ENCODE results near the gene HNF1A. TPM values are rescaled to one million over a fixed set of nuclear protein-coding genes. Genes with fewer than 3 reads are reported as not detected.

HNF1A gene
- total and polyA plus RNA-seq, 2 of the 13 experiments (the other 11 are each of a cell fraction or from before 2014, with no cell fraction given), result 13.4 to 34.7 TPM

DNA sequence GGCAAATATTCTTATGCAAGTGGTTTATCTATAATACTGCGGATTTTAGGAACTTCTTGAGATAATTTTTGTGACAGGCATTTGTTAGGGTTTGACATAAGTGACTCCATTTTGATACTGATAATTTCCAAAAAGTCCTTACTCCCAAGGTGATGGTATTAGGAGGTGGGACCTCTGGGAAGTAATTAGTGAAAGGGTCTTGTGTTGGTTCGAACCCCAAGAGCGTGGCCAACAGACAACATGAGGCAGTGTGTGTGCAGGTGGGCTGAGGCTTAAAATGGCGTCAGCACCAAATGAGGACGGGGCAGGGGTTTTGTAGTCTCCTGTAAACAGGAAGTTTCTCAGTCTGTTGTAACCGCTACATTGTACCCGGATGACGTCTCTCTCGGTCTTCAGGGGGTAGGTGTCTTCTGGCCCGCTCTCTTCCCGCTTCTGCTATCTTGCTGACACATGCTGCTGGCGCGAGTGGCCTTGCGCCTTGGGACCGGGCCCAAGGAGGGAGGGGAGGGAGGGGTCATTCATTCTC, 39.7 kb downstream of the HNF1A start:
- Histone ChIP-seq H3K4me2 (ENCODE audit: low read depth, low read length) (peak overlapping the region; percentile 18), H3K27me3 (ENCODE audit: control insufficient read depth in 1 of 2, insufficient read depth in 2 of 2, low read length in 2 of 2) (no peaks in the 10 kb centered on the region; a peak in 1 of 5 replicates), H2AFZ (ENCODE audit: low read length) (no peak overlapping the region), H3K79me2 (ENCODE audit: insufficient read depth, low read length) (peaks cover 15% of the 10 kb centered on the region), H3K4me1 (ENCODE audit: insufficient read depth, low read length) (peaks cover 63% of the 10 kb centered on the region), H3K9me3 (ENCODE audit: low read length) (no peaks in the 10 kb centered on the region), H3K27ac (ENCODE audit: extremely low read length, insufficient read depth, low read length) (no peak overlapping the region), H4K20me1 (ENCODE audit: insufficient read depth, low read length) (no peaks in the 10 kb centered on the region; the same call in 1 of the 2 replicates), H3K9ac (ENCODE audit: insufficient read depth, low read depth, low read length) (no peak overlapping the region), H3K36me3 (replicated peaks in 1 of 2; ENCODE audit: control insufficient read depth in 1 of 2, insufficient read depth in 2 of 2, low read length in 2 of 2) (peaks cover 0 to 4% of the 10 kb centered on the region in 2 experiments; a peak in 3 of 5 replicates), H3K4me3 (replicated peaks in 1 of 3; ENCODE audit: insufficient read depth in 1 of 3, low read depth in 2 of 3, low read length in 3 of 3) (no peak overlapping the region)
- ChIA-PET CTCF (ENCODE audit: low intra/inter-chr PET ratio, low total read pairs) (no interaction called here), POLR2A (interaction anchor here (0.9 to 1.2 kb wide), 3 partner anchors 8 to 40 kb away, joined by 3 to 5 read pairs (median 3); partner anchors contain the start of gene HNF1A)
- TF ChIP-seq, protein P1, sequence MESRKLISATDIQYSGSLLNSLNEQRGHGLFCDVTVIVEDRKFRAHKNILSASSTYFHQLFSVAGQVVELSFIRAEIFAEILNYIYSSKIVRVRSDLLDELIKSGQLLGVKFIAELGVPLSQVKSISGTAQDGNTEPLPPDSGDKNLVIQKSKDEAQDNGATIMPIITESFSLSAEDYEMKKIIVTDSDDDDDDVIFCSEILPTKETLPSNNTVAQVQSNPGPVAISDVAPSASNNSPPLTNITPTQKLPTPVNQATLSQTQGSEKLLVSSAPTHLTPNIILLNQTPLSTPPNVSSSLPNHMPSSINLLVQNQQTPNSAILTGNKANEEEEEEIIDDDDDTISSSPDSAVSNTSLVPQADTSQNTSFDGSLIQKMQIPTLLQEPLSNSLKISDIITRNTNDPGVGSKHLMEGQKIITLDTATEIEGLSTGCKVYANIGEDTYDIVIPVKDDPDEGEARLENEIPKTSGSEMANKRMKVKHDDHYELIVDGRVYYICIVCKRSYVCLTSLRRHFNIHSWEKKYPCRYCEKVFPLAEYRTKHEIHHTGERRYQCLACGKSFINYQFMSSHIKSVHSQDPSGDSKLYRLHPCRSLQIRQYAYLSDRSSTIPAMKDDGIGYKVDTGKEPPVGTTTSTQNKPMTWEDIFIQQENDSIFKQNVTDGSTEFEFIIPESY (CRISPR knock-in tag; IDR thresholded peaks at IDR 0.05), result peak; percentile 70
- TF ChIP-seq ZFY (CRISPR knock-in tag; IDR thresholded peaks at IDR 0.05) (no peak), THAP11 (CRISPR knock-in tag; IDR thresholded peaks at IDR 0.05) (0 out of 2 replicates have a peak, but pooled peaks have one; percentile 11)
- FAIRE-seq (no peak), DNase-seq (ENCODE audit: low spot score) (no peak), ATAC-seq (no peak)
- intact Hi-C loops (cut with micrococcal nuclease; ENCODE audit: unreplicated experiment), result no loop called here
- no TSS peak for BruUV-seq (replicated peaks)
- WGBS (ENCODE audit: low lambda C conversion rate), result 69% methylated on average over 15 of the region's 15 CpGs
- in situ Hi-C loops (cut with HindIII; ENCODE audit: extremely low pct_ligation_motif_present, low pct_unique_long_range_greater_than_20kb), result loop anchor here (5.0 kb wide), 1 partner anchor 74 kb away; no protein-coding TSS in a partner anchor

DNA sequence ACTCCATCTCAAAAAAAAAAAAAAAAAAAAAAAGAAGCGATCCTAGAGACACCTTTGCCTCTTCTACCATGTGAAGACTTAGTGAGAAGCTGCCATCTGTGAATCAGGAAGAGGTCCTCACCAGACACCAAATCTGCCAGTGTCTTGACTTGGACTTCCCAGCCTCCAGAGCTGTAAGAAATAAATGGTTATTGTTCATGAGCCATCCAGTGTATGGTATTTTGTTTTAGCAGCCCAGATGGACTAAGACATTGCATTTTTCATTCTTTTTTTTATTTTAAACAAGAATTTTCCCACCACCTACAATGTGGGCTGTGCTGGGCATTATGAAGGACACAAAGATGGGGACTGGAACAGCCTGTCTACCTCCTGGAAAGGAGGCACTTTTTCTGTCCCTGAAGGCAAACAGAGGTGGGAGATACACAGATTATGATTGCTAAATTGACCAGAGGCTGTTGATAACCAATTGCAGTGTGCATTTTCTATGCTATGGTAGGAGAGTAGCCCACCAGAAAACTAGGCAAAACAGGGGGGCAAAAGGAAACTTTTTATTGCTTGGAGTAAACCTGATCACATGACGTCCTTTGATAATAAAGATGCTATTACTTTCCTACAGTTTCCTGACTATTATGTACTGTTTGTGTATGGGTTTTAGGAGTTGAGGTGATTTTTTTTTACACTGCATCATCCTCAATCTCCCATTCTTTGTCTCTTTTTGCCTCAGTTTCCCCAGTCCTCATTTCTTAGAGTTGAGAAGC, 40.7 kb downstream of the HNF1A start:
- Histone ChIP-seq H2AFZ (ENCODE audit: low read length) (no peak overlapping the region), H3K9me3 (ENCODE audit: low read length) (no peaks in the 10 kb centered on the region), H3K27ac (ENCODE audit: extremely low read length, insufficient read depth, low read length) (no peak overlapping the region), H4K20me1 (ENCODE audit: insufficient read depth, low read length) (no peaks in the 10 kb centered on the region; the same call in 1 of the 2 replicates), H3K4me1 (ENCODE audit: insufficient read depth, low read length) (peaks cover 73% of the 10 kb centered on the region), H3K27me3 (ENCODE audit: control insufficient read depth in 1 of 2, insufficient read depth in 2 of 2, low read length in 2 of 2) (no peaks in the 10 kb centered on the region; a peak in 1 of 5 replicates), H3K9ac (ENCODE audit: insufficient read depth, low read depth, low read length) (no peak overlapping the region), H3K4me2 (ENCODE audit: low read depth, low read length) (no peak overlapping the region), H3K36me3 (replicated peaks in 1 of 2; ENCODE audit: control insufficient read depth in 1 of 2, insufficient read depth in 2 of 2, low read length in 2 of 2) (no peaks in the 10 kb centered on the region), H3K4me3 (replicated peaks in 1 of 3; ENCODE audit: insufficient read depth in 1 of 3, low read depth in 2 of 3, low read length in 3 of 3) (no peak overlapping the region), H3K79me2 (ENCODE audit: insufficient read depth, low read length) (peaks cover 13% of the 10 kb centered on the region)
- intact Hi-C loops (cut with micrococcal nuclease; ENCODE audit: unreplicated experiment), result no loop called here
- WGBS (ENCODE audit: low lambda C conversion rate), result 67% methylated on average over 2 of the region's 2 CpGs
- DNase-seq (ENCODE audit: low spot score) (no peak), ATAC-seq (no peak), FAIRE-seq (no peak)
- ChIA-PET POLR2A (interaction anchor here (0.9 kb wide), 1 partner anchor 38 kb away, joined by 3 read pairs; no protein-coding TSS in a partner anchor), CTCF (ENCODE audit: low intra/inter-chr PET ratio, low total read pairs) (no interaction called here)
- no TSS peak for BruUV-seq (replicated peaks)
- in situ Hi-C loops (cut with HindIII; ENCODE audit: extremely low pct_ligation_motif_present, low pct_unique_long_range_greater_than_20kb), result loop anchor here (5.0 kb wide), 1 partner anchor 73 kb away; no protein-coding TSS in a partner anchor
- TF ChIP-seq ZNF564 (CRISPR knock-in tag; IDR thresholded peaks at IDR 0.05) (peak; percentile 98), ZSCAN22 (CRISPR knock-in tag; IDR thresholded peaks at IDR 0.05) (no peak), ZSCAN21 (CRISPR knock-in tag; IDR thresholded peaks at IDR 0.05; ENCODE audit: borderline replicate concordance) (no peak), ZNF12 (CRISPR knock-in tag; IDR thresholded peaks at IDR 0.05) (peak; percentile 51; the same call in 1 of the 2 replicates)
- TF ChIP-seq, protein P2, sequence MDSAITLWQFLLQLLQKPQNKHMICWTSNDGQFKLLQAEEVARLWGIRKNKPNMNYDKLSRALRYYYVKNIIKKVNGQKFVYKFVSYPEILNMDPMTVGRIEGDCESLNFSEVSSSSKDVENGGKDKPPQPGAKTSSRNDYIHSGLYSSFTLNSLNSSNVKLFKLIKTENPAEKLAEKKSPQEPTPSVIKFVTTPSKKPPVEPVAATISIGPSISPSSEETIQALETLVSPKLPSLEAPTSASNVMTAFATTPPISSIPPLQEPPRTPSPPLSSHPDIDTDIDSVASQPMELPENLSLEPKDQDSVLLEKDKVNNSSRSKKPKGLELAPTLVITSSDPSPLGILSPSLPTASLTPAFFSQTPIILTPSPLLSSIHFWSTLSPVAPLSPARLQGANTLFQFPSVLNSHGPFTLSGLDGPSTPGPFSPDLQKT (CRISPR knock-in tag; IDR thresholded peaks at IDR 0.05; ENCODE audit: borderline replicate concordance), result no peak

Data from HepG2 (cell line).